A673 (cell line): ENCODE data around the gene PROCR. TPM values are rescaled to one million over a fixed set of nuclear protein-coding genes. Genes with fewer than 3 reads are reported as not detected.
A peak's percentile ranks its signal among the peaks of the same experiment; 100 is the strongest.
"Not testable (repeated sequence)": the region's sequence is repeated elsewhere in the genome, so short reads cannot be mapped to it uniquely, and the experiment has no call there.

ENCODE experiments used
- BruUV-seq: library from RNA; stranded (reverse); fragments of 400-500 nt; replicated peaks from 2 replicates; lab custom pipeline; 2021; lab: Mats Ljungman, UMichigan
- CTCF ChIA-PET: fragments of 300-600 bp; sonication (Branson Sonifier 250); formaldehyde crosslinking; loops from one replicate; lab custom pipeline; 2022; ENCODE audit warnings: antibody characterized with exemption; lab: Charles Lee
- POLR2A ChIA-PET: fragments of 300-600 bp; sonication (Branson Sonifier 250); formaldehyde crosslinking; loops from one replicate; lab custom pipeline; 2022; ENCODE audit warnings: antibody characterized with exemption; ENCODE audit not compliant: low non-redundant PET; lab: Charles Lee
- DNase-seq: peaks from one replicate; pipeline ENCODE4 v3.0.0-alpha.2; 2015; ENCODE audit warnings: low spot score
- H3K27ac ChIP-seq: fragments of 200-600 bp; sonication (generic); 2 replicates; pipeline ENCODE4 v1.5.1; 2016; ENCODE audit warnings: mixed run types, low read depth, mild to moderate bottlenecking, mixed read lengths, antibody characterized with exemption, low read length; ENCODE audit not compliant: poor library complexity, severe bottlenecking
- H3K27me3 ChIP-seq: fragments of 200-600 bp; sonication (generic); replicated peaks from 2 replicates; pipeline ENCODE4 v1.6.1; 2017; ENCODE audit warnings: mixed run types, low read depth, mild to moderate bottlenecking, mixed read lengths, antibody characterized with exemption, low read length; ENCODE audit not compliant: insufficient read depth, poor library complexity
- H3K36me3 ChIP-seq: fragments of 200-600 bp; sonication (generic); 2 replicates; pipeline ENCODE4 v1.6.1; 2016; ENCODE audit warnings: mixed run types, mild to moderate bottlenecking, mixed read lengths, antibody characterized with exemption, low read length; ENCODE audit not compliant: insufficient read depth, poor library complexity, severe bottlenecking
- H3K4me1 ChIP-seq: fragments of 200-600 bp; sonication (generic); 2 replicates; pipeline ENCODE4 v1.6.1; 2017; ENCODE audit warnings: mixed run types, mild to moderate bottlenecking, mixed read lengths, antibody characterized with exemption, low read length; ENCODE audit not compliant: insufficient read depth, poor library complexity, severe bottlenecking
- H3K4me3 ChIP-seq: fragments of 200-600 bp; sonication (generic); 2 replicates; pipeline ENCODE4 v1.5.1; 2016; ENCODE audit warnings: low read depth, mixed run types, mild to moderate bottlenecking, mixed read lengths, low read length; ENCODE audit not compliant: poor library complexity, severe bottlenecking
- H3K9me3 ChIP-seq: fragments of 200-600 bp; sonication (generic); 2 replicates; pipeline ENCODE4 v1.6.1; 2016; ENCODE audit warnings: mixed run types, low read depth, mild to moderate bottlenecking, mixed read lengths, antibody characterized with exemption, low read length; ENCODE audit not compliant: poor library complexity, severe bottlenecking
- CTCF ChIP-seq: fragments of 300-800, 200-600 bp; sonication (generic); conservative IDR thresholded peaks from 2 replicates; pipeline ENCODE4 v1.5.1; 2017; ENCODE audit warnings: low read depth, mild to moderate bottlenecking, antibody characterized with exemption, low read length, moderate library complexity, mixed read lengths
- EZH2 ChIP-seq: fragments of 200-600 bp; sonication (generic); IDR thresholded peaks from 2 replicates; pipeline ENCODE4 v1.6.1; 2017; ENCODE audit warnings: borderline replicate concordance, low read depth, mild to moderate bottlenecking, mixed read lengths, antibody characterized with exemption, low read length; ENCODE audit not compliant: poor library complexity, severe bottlenecking
- intact Hi-C: fragments of 100-400 bp; cut with micrococcal nuclease; formaldehyde crosslinking; loops from one replicate; pipeline ENCODE4 v1.10.0; 2022; ENCODE audit not compliant: unreplicated experiment
- total RNA-seq: library from RNA; stranded (reverse); gene quantifications from 2 replicates; pipeline ENCODE4 v1.2.3, GENCODE V29; 2021

Gene PROCR
- total RNA-seq, 1 experiment from 2014 or later: 0.58 TPM

- no peak overlapping the region for H3K27ac ChIP-seq
- no peak overlapping the region for H3K4me3 ChIP-seq
- BruUV-seq: no TSS peak
- H3K36me3 ChIP-seq: no peaks in the 10 kb centered on the region
- POLR2A ChIA-PET: interaction anchor here (0.6 kb wide), 1 partner anchor 14 kb away, joined by 21 read pairs; no protein-coding TSS in a partner anchor
- DNase-seq: peak; percentile 39
- peaks cover 3% of the 10 kb centered on the region for H3K4me1 ChIP-seq
- intact Hi-C loops: no loop called here
- TF ChIP-seq EZH2 (no peak), CTCF (no peak)
- CTCF ChIA-PET: interaction anchor here (0.6 kb wide), 1 partner anchor 28 kb away, joined by 9 read pairs; no protein-coding TSS in a partner anchor
- H3K9me3 ChIP-seq: no peaks in the 10 kb centered on the region
- no peaks in the 10 kb centered on the region for H3K27me3 ChIP-seq
Observed at GRCh38 chr20:35166242-35166830, 5.5 kb upstream of the PROCR start.

GRCh38 chr20:35167787-35168186 is 4.1 kb upstream of the PROCR start:
- no peak for TF ChIP-seq CTCF
- TF ChIP-seq EZH2: no peak
- no peaks in the 10 kb centered on the region for H3K9me3 ChIP-seq
- ChIA-PET POLR2A (no interaction called here), CTCF (interaction anchor here (0.7 kb wide), 1 partner anchor 294 kb away, joined by 3 read pairs; no protein-coding TSS in a partner anchor)
- no peaks in the 10 kb centered on the region for H3K36me3 ChIP-seq
- H3K4me3 ChIP-seq: no peak overlapping the region
- intact Hi-C loops: no loop called here
- no peaks in the 10 kb centered on the region for H3K27me3 ChIP-seq
- H3K4me1 ChIP-seq: peaks cover 3% of the 10 kb centered on the region
- no TSS peak for BruUV-seq
- no peak for DNase-seq
- H3K27ac ChIP-seq: no peak overlapping the region

GRCh38 chr20:35168701-35169409 is 3.0 kb upstream of the PROCR start:
- CTCF ChIA-PET: interaction anchor here (0.6 kb wide), 2 partner anchors 56 to 344 kb away, joined by 3 to 7 read pairs; no protein-coding TSS in a partner anchor
- DNase-seq, H3K4me3 ChIP-seq, H3K9me3 ChIP-seq, H3K27ac ChIP-seq, intact Hi-C loops, H3K36me3 ChIP-seq, H3K27me3 ChIP-seq, POLR2A ChIA-PET, BruUV-seq, H3K4me1 ChIP-seq: not testable (repeated sequence)
